ENCODE measurements around the gene PSMD3.

PSMD3 gene

GRCh38 chr17:40027614-40028012 lies 47.0 kb downstream of the PSMD3 start:
- H3K9me3 Mint-ChIP-seq, result no peaks in the 10 kb centered on the region
- DNase-seq (ENCODE audit: low spot score in 2 of 2) (no peak), ATAC-seq (ENCODE audit: low read depth) (no peak)
- no peaks in the 10 kb centered on the region for H3K27me3 Mint-ChIP-seq
- peaks cover 32% of the 10 kb centered on the region for H3K36me3 Mint-ChIP-seq
- peaks cover 3% of the 10 kb centered on the region for H3K4me1 Mint-ChIP-seq
- H3K27ac Mint-ChIP-seq, result no peak overlapping the region
- H3K4me3 Mint-ChIP-seq, result no peak overlapping the region

GRCh38 chr17:40028595-40028994 lies 48.0 kb downstream of the PSMD3 start:
- H3K4me1 Mint-ChIP-seq, result peaks cover 3% of the 10 kb centered on the region
- H3K27ac Mint-ChIP-seq, result no peak overlapping the region
- H3K27me3 Mint-ChIP-seq, result no peaks in the 10 kb centered on the region
- H3K9me3 Mint-ChIP-seq, result no peaks in the 10 kb centered on the region
- ATAC-seq (ENCODE audit: low read depth) (no peak), DNase-seq (ENCODE audit: low spot score in 2 of 2) (no peak)
- peaks cover 32% of the 10 kb centered on the region for H3K36me3 Mint-ChIP-seq
- H3K4me3 Mint-ChIP-seq, result no peak overlapping the region

GRCh38 chr17:40031706-40032105 lies 51.1 kb downstream of the PSMD3 start:
- Mint-ChIP-seq H3K27me3 (no peaks in the 10 kb centered on the region), H3K4me3 (no peak overlapping the region), H3K27ac (no peak overlapping the region), H3K4me1 (peaks cover 6% of the 10 kb centered on the region), H3K36me3 (peaks cover 24% of the 10 kb centered on the region), H3K9me3 (no peaks in the 10 kb centered on the region)
- DNase-seq (ENCODE audit: low spot score in 2 of 2) (no peak), ATAC-seq (ENCODE audit: low read depth) (no peak)

DNA sequence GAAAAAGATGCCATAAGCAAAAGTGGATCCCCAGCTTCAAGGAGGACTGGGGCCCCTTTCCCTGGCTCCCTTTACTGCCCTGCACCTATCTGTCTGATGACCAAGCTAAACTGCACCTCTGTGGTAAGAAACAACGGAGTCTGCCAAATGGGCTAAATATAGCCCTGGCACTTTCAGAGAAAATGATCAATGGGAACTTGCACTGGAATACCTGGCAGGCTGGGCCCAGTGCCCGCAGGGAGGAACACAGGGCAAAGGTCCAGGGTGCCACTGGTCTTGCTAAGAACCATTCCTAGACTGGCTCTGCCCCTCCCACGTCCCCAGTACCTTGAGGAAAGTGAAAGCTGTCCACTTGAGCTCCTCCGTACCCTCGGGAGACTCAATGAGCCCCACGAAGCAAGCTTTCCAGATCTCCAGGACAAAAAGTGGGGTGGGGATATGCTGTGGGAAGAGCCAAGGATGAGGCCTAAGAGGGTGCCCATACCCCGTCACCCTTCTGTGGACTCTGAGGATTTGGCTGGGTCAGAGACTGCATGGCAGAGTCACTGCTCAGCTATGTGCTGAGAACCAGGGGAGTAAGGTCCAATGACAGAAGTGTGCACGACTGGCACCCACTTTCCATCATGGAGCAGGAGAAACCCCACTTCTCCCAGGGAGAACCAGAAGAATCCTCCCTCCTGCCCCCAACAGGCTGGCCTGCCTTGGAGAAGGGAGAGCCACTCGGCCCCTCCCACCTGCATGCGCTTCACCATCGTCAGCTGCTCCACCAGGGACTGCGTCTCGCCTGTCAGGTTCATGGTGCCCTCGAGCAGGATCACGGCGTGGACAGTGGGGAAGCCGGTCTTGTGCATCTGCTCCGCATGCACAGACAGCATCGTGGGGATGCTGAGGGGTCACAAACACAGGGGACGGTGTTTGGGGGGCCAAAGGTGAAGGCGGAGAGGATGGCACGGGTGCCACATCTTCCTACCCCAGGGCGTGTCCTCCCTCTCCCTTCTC lies 52.0 kb downstream of the PSMD3 start:
- DNase-seq (ENCODE audit: low spot score in 2 of 2) (no peak), ATAC-seq (ENCODE audit: low read depth) (no peak)
- Mint-ChIP-seq H3K27ac (no peak overlapping the region), H3K27me3 (no peaks in the 10 kb centered on the region), H3K9me3 (no peaks in the 10 kb centered on the region), H3K4me1 (peaks cover 2% of the 10 kb centered on the region), H3K4me3 (no peak overlapping the region), H3K36me3 (peaks cover 26% of the 10 kb centered on the region)

DNA sequence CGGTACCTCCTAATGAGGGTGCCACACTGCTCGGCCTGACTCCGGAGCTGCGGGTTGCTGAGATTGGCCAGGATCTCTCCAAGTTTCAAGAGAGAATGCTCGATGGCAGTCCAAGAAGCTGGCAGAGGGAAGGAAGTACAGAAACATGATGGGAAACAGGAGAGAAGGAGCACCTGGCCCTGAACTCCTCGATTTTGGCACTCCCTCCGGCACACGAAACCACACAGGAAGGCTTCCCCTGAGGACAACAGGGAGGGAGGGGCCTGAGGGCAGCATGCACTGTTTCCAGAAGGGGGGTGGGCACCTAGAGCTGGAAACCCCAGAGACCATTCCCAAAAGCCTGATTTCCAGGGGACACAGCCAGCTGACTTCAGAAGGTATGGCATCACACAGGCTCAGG lies 52.7 kb downstream of the PSMD3 start:
- DNase-seq (ENCODE audit: low spot score in 2 of 2) (no peak), ATAC-seq (ENCODE audit: low read depth) (no peak)
- Mint-ChIP-seq H3K9me3 (no peaks in the 10 kb centered on the region), H3K27ac (no peak overlapping the region), H3K36me3 (peaks cover 26% of the 10 kb centered on the region), H3K4me3 (no peak overlapping the region), H3K27me3 (no peaks in the 10 kb centered on the region), H3K4me1 (peaks cover 2% of the 10 kb centered on the region)

GRCh38 chr17:40034426-40035161 lies 54.0 kb downstream of the PSMD3 start:
- no peak for ATAC-seq (ENCODE audit: low read depth)
- Mint-ChIP-seq H3K4me1 (peaks cover 6% of the 10 kb centered on the region), H3K9me3 (no peaks in the 10 kb centered on the region), H3K36me3 (peaks cover 18% of the 10 kb centered on the region), H3K27me3 (no peaks in the 10 kb centered on the region), H3K4me3 (no peak overlapping the region), H3K27ac (no peak overlapping the region)
- no peak for DNase-seq (ENCODE audit: low spot score in 2 of 2)

GRCh38 chr17:40035162-40035559 lies 54.6 kb downstream of the PSMD3 start:
- H3K4me1 Mint-ChIP-seq, result peaks cover 6% of the 10 kb centered on the region
- DNase-seq (ENCODE audit: low spot score in 2 of 2) (no peak), ATAC-seq (ENCODE audit: low read depth) (no peak)
- no peak overlapping the region for H3K4me3 Mint-ChIP-seq
- H3K27me3 Mint-ChIP-seq, result no peaks in the 10 kb centered on the region
- H3K27ac Mint-ChIP-seq, result no peak overlapping the region
- no peaks in the 10 kb centered on the region for H3K9me3 Mint-ChIP-seq
- peaks cover 16% of the 10 kb centered on the region for H3K36me3 Mint-ChIP-seq

- Mint-ChIP-seq H3K9me3 (no peaks in the 10 kb centered on the region), H3K27me3 (no peaks in the 10 kb centered on the region), H3K4me3 (no peak overlapping the region), H3K27ac (peak overlapping the region; percentile 20), H3K4me1 (peaks cover 7% of the 10 kb centered on the region), H3K36me3 (peaks cover 12% of the 10 kb centered on the region)
- DNase-seq (ENCODE audit: low spot score in 2 of 2) (no peak), ATAC-seq (ENCODE audit: low read depth) (no peak)
These were observed 58.4 kb downstream of the PSMD3 start for GRCh38 chr17:40038882-40039513.

DNA sequence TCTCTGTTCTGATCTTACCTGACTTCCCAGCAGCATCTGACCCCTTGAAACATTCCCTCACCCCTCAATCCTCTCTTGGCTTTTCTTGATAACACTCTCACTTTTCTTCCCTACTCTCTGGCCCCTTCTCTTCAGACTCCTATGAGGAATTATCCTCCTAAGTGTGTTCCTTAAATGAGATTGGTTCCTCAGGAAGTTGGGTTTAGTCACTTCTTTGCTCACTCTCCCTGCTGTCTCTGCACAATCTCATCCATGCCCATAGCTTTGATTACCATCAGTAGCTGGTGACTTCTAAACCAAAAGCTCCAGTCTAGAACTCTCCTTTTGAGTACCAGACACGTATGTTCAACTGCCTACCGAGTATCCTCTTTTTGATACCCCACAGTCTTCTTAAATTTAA lies 60.6 kb downstream of the PSMD3 start:
- peaks cover 7% of the 10 kb centered on the region for H3K4me1 Mint-ChIP-seq
- no peak overlapping the region for H3K4me3 Mint-ChIP-seq
- no peak for DNase-seq (ENCODE audit: low spot score in 2 of 2)
- no peaks in the 10 kb centered on the region for H3K9me3 Mint-ChIP-seq
- H3K36me3 Mint-ChIP-seq, result peaks cover 10% of the 10 kb centered on the region
- no peak overlapping the region for H3K27ac Mint-ChIP-seq
- ATAC-seq (ENCODE audit: low read depth), result no peak
- H3K27me3 Mint-ChIP-seq, result no peaks in the 10 kb centered on the region

Measured in memory B cell (primary cell).